Colon (tissue), 2 donors: Measurements from ENCODE around the gene ANKS3.

Experiments
- FAIRE-seq: peaks from 2 replicates; lab custom pipeline; 2012; peaks lifted over from hg19 to GRCh38; lab: Jason Lieb, UNC
- donor health status: control.
- donor health status: control.

Gene ANKS3

GRCh38 chr16:4684763-4685162, 49.3 kb downstream of the ANKS3 start:
- no peak for FAIRE-seq

GRCh38 chr16:4684058-4684715, 49.9 kb downstream of the ANKS3 start:
- FAIRE-seq = no peak

GRCh38 chr16:4683255-4684057, 50.6 kb downstream of the ANKS3 start:
- no peak for FAIRE-seq

- FAIRE-seq = no peak
Observed at GRCh38 chr16:4682616-4683254, 51.3 kb downstream of the ANKS3 start.

- no peak for FAIRE-seq
Observed at GRCh38 chr16:4682084-4682591, 51.9 kb downstream of the ANKS3 start.

- FAIRE-seq = no peak
Observed at GRCh38 chr16:4681471-4682083, 52.5 kb downstream of the ANKS3 start.

GRCh38 chr16:4680673-4681470, 53.2 kb downstream of the ANKS3 start:
- FAIRE-seq = no peak

GRCh38 chr16:4679850-4680636, 54.0 kb downstream of the ANKS3 start:
- no peak for FAIRE-seq

- FAIRE-seq = no peak
Observed at GRCh38 chr16:4679156-4679849, 54.8 kb downstream of the ANKS3 start.

GRCh38 chr16:4678596-4678995, 55.5 kb downstream of the ANKS3 start:
- no peak for FAIRE-seq

GRCh38 chr16:4677994-4678393, 56.1 kb downstream of the ANKS3 start:
- FAIRE-seq = no peak

GRCh38 chr16:4677390-4677789, 56.7 kb downstream of the ANKS3 start:
- no peak for FAIRE-seq

GRCh38 chr16:4676831-4677230, 57.2 kb downstream of the ANKS3 start:
- FAIRE-seq = no peak

GRCh38 chr16:4675864-4676786, 57.9 kb downstream of the ANKS3 start:
- no peak for FAIRE-seq

GRCh38 chr16:4674926-4675530, 59.0 kb downstream of the ANKS3 start:
- no peak for FAIRE-seq

- no peak for FAIRE-seq
Observed at GRCh38 chr16:4673387-4674046, 60.6 kb downstream of the ANKS3 start.

GRCh38 chr16:4668313-4668960, 65.6 kb downstream of the ANKS3 start:
- FAIRE-seq = no peak
